GM20431 (cell line): ENCODE measurements around the gene SCN10A.

ENCODE experiments used
- in situ Hi-C: fragments of 300-500 bp; cut with MseI, MboI; formaldehyde crosslinking; loops from one replicate; pipeline ENCODE4 v1.15.0; 2020; ENCODE audit warnings: low sequenced_read_pairs; ENCODE audit not compliant: unreplicated experiment

Gene SCN10A

DNA sequence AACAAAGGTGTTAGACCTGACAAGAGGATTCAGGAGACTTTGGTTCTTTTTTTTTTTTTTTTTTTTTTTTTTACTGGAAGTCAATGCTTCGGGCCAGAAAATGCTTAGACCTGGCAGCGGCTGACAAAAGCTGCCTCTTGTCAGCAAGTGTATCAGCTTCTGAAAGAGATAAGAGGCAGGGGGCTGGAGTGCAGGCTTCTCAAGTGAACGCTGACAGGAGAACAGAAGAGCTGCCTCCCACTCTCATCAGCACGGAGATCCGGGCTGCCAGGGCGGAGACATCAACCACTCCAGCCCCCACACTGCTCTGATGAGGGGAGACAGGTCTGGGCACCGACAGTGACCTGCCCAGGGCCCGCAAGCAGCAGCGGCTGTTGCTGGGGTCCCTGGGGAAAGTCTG is 157.2 kb downstream of the SCN10A start:
- in situ Hi-C loops = loop anchor here (10.0 kb wide), 1 partner anchor 134 kb away; no protein-coding TSS in a partner anchor

DNA sequence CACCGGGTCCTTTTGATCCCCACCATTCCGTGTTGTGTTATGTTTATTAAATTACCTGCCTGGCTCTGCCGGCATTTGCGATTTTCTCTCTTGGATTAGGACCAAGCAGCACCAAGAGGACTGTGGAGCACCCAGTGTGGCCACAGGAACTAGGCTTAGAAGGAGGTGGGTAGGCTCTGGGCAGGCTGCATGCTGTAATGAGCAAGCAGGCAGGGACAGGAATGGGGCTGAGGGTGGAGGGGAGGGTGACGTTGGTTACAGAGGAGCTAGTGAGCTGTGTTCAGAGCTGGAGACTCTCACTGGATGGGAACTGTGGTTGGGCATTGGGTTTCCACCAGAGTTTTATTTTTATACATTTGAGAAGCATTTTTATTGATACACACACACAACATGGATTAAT is 158.6 kb downstream of the SCN10A start:
- in situ Hi-C loops = loop anchor here (10.0 kb wide), 1 partner anchor 133 kb away; no protein-coding TSS in a partner anchor

DNA sequence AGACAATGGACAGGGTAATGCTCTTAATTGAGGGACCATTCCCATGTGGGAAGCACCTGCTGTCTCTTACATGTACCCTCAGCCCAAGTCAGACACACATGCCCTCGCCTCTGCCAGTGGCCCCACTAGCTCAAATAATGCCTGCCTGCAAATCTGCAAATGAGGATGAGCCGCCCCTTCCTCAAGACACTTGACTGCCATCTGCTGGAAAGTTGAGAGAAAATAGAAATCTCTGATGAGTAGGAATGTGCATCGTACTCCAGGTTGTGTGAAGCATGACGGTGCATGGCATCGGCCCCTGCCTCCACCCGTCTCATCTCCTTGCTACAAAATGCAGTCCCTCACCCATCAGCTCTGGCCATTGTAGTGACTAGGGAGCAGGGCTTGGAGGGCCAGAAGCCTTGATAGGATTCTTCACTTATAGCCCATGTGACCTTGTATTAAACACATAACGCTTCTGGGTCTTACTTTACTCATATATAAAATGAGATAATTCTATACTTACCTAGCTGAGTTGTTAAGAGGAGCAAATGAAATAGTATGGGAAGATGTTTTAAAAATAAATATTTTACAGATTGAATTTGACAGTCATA is 160.2 kb downstream of the SCN10A start:
- in situ Hi-C loops = loop anchor here (10.0 kb wide), 1 partner anchor 131 kb away; no protein-coding TSS in a partner anchor

DNA sequence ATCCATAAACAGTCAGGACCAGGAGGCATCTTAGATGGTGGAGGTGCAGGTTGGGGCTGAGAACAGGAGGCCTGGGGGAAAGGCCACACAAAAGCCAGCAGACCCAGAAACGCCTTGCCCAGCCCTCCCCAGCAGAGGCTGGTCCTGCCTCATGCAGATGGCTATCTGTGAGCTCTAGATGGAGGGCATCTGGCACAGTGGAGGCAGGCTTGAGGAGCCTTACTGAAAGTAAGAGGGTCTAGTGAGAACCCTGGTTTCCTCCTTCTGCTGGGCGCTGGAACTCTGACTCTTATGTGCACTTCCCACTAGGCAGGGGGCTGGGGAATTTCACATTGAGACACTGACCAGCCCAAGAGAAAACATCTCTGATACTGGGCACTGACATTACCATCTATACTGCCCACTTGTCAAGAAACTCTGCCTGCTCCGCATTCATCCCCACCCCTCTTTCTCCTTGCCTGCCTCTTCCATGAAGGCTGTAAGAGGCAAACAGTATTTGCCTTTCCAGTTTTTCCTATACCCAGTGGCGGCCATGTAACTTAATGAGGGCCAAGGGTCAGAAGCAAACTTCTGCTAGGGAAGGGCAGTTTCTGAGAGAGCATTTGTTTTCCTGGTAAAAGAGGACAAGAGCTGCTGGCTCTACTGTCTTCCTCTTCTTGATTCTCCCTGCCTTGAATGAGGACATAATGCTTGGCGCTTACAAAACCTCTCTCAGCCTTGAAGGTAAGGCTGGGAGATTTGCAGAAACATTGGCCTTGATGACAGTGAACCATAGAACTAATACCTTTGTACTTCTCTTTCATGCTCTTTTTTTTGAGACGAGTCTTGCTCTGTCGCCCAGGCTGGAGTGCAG is 162.1 kb downstream of the SCN10A start:
- in situ Hi-C loops = loop anchor here (10.0 kb wide), 1 partner anchor 129 kb away; no protein-coding TSS in a partner anchor

DNA sequence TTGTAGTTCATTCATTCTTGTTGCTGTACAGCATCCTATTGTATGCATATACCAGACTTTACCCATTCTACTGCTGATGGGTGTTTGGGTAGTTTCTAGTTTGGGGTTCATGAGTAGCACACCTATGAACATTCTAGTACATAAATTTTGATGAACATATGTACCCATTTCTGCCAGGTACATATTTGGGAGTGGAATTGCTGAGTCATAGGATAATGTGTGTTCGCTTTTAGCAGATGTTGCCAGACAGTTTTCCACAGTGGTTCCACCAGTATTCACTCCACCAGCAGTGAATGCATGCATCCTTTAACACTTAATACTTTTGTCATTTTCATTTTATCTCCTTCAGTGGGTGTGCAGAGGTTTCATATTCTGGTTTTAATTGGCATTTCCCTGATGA is 163.1 kb downstream of the SCN10A start:
- in situ Hi-C loops = loop anchor here (10.0 kb wide), 1 partner anchor 128 kb away; no protein-coding TSS in a partner anchor

DNA sequence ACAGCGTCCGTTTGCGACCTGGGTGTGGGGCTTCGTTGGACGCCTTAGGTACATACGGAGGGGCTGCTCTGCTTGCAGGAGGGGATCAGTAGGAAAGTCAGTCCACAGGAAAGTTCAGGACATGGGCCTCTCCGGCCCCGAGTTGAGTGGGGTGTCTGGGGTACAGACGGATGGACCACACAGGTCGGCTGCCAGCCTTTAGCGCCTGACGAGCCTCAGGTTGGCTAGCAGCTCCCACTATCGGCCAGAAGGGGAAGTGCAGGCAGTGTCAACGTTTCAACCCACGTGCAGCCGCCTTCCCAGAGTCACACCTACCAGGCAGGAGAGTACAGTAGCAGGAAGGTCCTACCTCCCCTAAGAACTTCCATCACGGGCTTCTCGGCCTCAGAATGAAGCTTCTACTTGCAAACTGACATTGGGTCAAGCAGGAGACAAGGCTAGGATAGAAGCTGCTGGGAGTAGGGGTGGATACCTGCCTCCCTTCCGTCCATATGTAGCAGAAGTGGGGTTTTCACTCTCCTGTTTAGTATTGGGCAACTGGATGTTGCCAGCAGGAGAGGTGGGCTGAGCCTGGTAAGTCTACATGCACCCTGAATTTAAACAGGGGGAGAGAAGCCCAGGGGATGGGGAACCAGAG is 164.7 kb downstream of the SCN10A start:
- in situ Hi-C loops = loop anchor here (10.0 kb wide), 1 partner anchor 126 kb away; no protein-coding TSS in a partner anchor

DNA sequence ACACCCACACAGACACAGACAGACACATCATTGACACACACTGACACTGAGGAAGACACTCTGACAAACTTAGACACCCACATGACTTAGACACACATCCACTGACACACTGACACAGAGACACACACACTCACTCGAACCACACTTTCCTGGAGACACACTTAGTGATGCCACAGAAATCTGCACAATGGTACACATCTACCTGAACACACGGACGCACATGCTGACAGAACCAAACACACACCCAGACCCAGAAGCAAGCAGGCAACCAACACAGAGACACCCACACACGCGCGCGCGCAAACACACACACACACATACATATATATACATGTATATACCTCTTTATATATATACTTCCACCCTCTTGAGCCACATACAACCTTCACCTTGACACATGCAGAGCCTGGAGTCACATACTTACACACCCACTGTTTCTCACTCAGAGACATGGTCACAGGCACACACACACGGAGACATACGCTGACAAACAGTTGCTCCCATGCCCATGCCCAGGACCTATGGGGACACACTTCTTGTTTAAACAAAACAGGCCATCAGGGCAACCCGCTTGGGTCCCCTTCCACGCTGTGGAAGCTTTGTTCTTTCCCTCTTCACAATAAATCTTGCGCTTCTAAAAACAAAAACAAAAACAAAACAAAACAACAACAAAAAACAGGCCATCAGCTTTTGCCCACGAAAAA is 165.6 kb downstream of the SCN10A start:
- in situ Hi-C loops = loop anchor here (10.0 kb wide), 1 partner anchor 126 kb away; no protein-coding TSS in a partner anchor

DNA sequence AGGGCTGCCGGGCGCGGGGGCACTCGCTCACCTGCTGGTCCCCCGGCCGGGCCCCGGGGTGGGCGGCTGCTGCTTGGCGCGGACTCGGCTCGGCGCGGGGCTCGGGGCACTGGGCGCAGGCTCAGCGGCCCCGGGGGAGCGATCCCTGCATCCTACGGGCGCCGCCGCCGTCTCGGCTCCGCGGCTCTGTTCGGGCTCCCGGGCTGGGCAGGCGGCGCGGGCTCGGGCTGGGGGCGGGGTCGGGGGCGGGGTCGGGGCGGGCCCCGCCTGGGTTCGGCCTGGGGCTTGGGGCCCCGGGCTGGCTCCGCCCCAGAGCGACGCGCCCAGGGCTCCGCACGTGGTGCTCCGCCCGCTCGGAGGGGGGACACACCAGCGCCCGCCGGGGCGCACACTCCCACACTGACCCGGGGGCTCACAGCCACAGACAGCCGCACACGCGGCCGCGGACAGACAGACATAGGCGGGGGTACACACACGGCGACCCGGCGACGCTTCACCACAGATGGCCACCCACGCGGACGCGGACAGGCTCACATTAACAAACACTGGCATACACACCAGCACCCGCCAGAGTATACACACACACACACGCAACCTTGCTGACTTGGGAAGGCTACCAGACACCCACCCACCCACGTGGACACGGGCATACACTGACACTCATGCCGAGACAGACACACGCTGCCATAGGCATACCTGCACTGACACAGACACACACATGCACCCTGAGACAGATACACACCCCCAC is 166.3 kb downstream of the SCN10A start, which contains the start of gene SCN5A:
TSS of gene SCN5A (minus strand) at position 188 of the 748 bp plus-strand sequence. CDS start 16,380 bp downstream, outside the sequence.
- in situ Hi-C loops = loop anchor here (10.0 kb wide), 1 partner anchor 125 kb away; no protein-coding TSS in a partner anchor

DNA sequence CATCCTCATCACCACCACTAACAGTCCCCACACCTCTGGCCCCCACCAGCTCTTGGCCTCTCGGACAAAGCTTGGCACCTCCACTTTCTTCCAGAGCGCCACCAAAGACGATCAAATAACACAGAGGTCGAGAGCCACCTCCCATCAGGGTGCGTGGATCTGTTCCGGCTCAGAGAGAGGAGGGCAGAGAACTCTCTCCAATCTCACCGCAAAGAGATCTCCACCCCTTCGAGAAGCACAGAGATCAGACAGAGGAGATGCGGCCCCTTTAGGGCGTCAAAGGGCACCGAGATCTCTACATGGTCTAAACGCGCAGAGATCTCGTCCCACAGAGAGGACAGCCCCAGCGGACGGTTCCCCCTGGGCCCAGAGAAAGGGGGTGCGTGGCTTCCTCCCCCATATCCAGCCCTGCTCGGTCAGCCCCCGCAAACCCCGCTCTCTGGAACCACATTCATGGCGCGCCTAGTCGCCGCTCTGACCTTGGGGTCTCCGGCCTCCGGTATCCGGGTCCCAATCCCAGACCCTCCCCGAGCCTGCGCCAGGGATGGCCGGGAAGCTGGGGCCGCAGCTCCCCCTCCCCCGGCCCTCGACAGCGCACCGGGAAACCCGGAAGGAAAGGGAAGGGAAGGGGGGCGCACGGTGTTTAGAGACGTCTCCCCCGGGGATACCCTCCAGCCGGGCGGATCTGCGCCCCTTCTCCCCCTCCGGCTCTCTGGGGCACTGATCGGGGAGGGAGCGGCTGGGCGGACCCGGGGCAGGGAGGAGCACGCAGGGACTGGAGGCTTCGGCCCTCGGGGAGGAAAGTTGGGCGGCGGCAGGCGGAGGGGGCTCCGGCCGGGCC is 167.1 kb downstream of the SCN10A start:
- in situ Hi-C loops = no loop called here

DNA sequence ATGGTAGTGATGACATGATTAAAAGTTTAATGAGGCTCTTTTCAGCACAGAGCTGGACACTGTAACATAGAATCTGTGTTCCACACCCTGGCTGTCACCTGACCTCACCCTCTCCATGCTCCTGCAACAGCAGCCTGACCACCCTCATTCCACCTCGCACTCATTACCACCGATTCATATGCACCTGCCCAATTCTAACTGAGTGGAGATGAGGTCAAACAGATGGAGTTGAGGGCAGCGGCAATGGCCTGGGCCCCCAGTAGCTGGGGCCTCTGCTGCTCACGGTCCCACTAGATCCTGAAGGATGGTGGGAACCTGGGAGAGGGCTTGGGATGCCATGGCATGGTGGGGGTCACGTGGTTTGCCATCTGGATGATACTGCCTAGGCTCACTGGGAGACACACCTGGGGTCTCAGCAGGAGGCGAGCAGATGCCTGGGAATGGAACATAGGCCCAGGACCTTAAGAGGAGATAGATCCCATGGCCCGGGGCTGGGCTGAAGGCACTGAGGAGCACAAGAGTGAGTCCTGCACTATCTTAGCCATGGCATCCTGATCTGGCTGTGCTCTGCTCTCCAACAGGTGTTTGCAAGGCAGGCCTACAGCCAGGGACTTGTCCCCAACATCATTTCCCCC is 167.9 kb downstream of the SCN10A start:
- in situ Hi-C loops = no loop called here

DNA sequence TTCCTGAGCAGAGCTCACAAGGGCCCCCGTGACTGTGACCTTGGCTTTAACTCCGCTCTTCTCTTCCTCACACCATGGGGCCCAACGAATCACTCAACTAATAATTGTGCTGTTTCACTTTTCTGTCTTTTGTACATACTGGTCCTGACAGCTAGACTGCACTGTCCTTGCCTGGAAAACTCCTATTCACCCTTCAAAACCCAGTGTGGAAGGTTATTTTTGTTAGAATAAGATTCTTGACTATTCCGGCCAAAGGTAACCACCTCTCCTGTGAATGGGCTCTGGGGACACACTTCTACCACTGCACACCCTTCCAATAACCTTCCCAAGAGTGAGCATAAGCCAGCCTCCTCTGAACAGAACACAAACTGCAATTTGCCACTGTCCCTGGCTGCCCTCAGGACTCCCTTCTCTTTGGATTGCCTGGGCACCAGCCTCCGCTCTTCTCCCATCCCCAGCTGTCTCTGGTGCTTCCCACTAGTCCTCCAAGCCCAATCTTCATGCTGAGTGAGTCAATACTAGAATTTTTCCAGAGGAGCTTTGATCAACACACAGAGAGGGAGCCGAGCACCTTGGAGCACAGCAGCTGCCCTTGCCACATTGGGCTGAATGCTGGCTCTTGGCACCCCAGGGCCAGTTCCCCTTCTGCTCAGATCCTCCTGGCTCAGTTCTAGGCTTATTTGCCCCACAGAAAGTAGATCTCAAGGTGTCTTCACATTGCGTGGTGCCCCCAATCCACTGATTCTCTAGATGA is 168.6 kb downstream of the SCN10A start:
- in situ Hi-C loops = no loop called here
